IMR-90 (cell line): ENCODE measurements around the gene UQCRFS1. TPM values are rescaled to one million over a fixed set of nuclear protein-coding genes. Genes with fewer than 3 reads are reported as not detected.

Source experiments
- ATAC-seq: fragments of 200-7000 bp; cut with Tn5 transposase; 2 replicates; pipeline ENCODE4 v1.9.1; 2020; ENCODE audit warnings: low read depth, mild to moderate bottlenecking, moderate library complexity
- BruUV-seq: library from RNA; stranded (reverse); fragments of 400-500 nt; replicated peaks from 2 replicates; lab custom pipeline; 2021; lab: Mats Ljungman, UMichigan
- CTCF ChIA-PET: fragments of 300-600 bp; formaldehyde crosslinking; extraction: SDS; loops from one replicate; lab custom pipeline; 2021; ENCODE audit warnings: antibody characterized with exemption; lab: Yijun Ruan, JAX
- POLR2A ChIA-PET: fragments of 300-600 bp; sonication (Branson Sonifier 250); formaldehyde crosslinking; loops from one replicate; lab custom pipeline; 2022; ENCODE audit warnings: antibody characterized with exemption; ENCODE audit not compliant: unreplicated experiment; lab: Charles Lee
- DNase-seq: peaks from one replicate; pipeline ENCODE4 v3.0.0; 2013
- H2AFZ ChIP-seq: replicated peaks from 2 replicates; pipeline ENCODE3; 2013; ENCODE audit warnings: low read length, mild to moderate bottlenecking; ENCODE audit not compliant: poor library complexity
- H2AK5ac ChIP-seq: 2 replicates; pipeline ENCODE4 v1.6.1; 2013; ENCODE audit warnings: low read depth, low read length, inconsistent platforms
- H2AK9ac ChIP-seq: replicated peaks from 2 replicates; pipeline ENCODE3; 2013; ENCODE audit warnings: mild to moderate bottlenecking, low read depth, low read length, moderate library complexity; ENCODE audit not compliant: poor library complexity
- H2BK120ac ChIP-seq: 2 replicates; pipeline ENCODE4 v1.6.1; 2013; ENCODE audit warnings: low read depth, low read length, inconsistent platforms
- H2BK15ac ChIP-seq: 3 replicates; pipeline ENCODE4 v1.6.1; 2013; ENCODE audit warnings: low read depth, low read length, inconsistent platforms
- H2BK20ac ChIP-seq: 2 replicates; pipeline ENCODE4 v1.6.1; 2013; ENCODE audit warnings: low read depth, mild to moderate bottlenecking, inconsistent platforms, low read length, moderate library complexity
- H2BK5ac ChIP-seq: 2 replicates; pipeline ENCODE4 v1.6.1; 2013; ENCODE audit warnings: mild to moderate bottlenecking, low read depth, low read length, inconsistent platforms; ENCODE audit not compliant: poor library complexity, severe bottlenecking
- H3K14ac ChIP-seq: replicated peaks from 2 replicates; pipeline ENCODE4 v1.6.1; 2013; ENCODE audit warnings: low read depth, low read length, inconsistent platforms
- H3K18ac ChIP-seq: 2 replicates; pipeline ENCODE4 v1.6.1; 2013; ENCODE audit warnings: low read depth, low read length, control low read depth
- H3K23ac ChIP-seq: 2 replicates; pipeline ENCODE4 v1.6.1; 2013; ENCODE audit warnings: low read depth, low read length, inconsistent platforms
- H3K27ac ChIP-seq: 2 replicates; pipeline ENCODE4 v1.5.1; 2013; ENCODE audit warnings: mild to moderate bottlenecking, control low read depth, low read length; ENCODE audit not compliant: insufficient read depth
- H3K27me3 ChIP-seq: 2 replicates; pipeline ENCODE4 v1.6.1; 2013; ENCODE audit warnings: low read length; ENCODE audit not compliant: control insufficient read depth, insufficient read depth
- H3K36me3 ChIP-seq: 2 replicates; pipeline ENCODE4 v1.6.1; 2013; ENCODE audit warnings: low read length, mixed read lengths; ENCODE audit not compliant: control insufficient read depth, insufficient read depth
- H3K4ac ChIP-seq: 2 replicates; pipeline ENCODE4 v1.6.1; 2013; ENCODE audit warnings: low read depth, low read length, inconsistent platforms
- H3K4me1 ChIP-seq: 2 replicates; pipeline ENCODE4 v1.6.1; 2013; ENCODE audit warnings: low read length, mixed read lengths; ENCODE audit not compliant: control insufficient read depth, insufficient read depth
- H3K4me2 ChIP-seq: 2 replicates; pipeline ENCODE4 v1.6.1; 2013; ENCODE audit warnings: low read depth, mild to moderate bottlenecking, control low read depth, low read length, moderate library complexity
- H3K4me3 ChIP-seq: 2 replicates; pipeline ENCODE4 v1.5.1; 2013; ENCODE audit warnings: low read depth, mild to moderate bottlenecking, control low read depth, low read length, moderate library complexity; ENCODE audit not compliant: insufficient read depth
- H3K56ac ChIP-seq: 2 replicates; pipeline ENCODE4 v1.6.1; 2013; ENCODE audit warnings: low read length, inconsistent platforms; ENCODE audit not compliant: insufficient read depth; ENCODE audit errors: extremely low read depth
- H3K79me1 ChIP-seq, 2 experiments: 2 replicates each; pipeline ENCODE4 v1.6.1; 2013; ENCODE audit warnings: low read length in 2 of 2, inconsistent platforms in 1 of 2, low read depth in 1 of 2
- H3K9ac ChIP-seq: 2 replicates; pipeline ENCODE4 v1.6.1; 2013; ENCODE audit warnings: low read depth, low read length, control low read depth
- H3K9me1 ChIP-seq: 2 replicates; pipeline ENCODE4 v1.6.1; 2013; ENCODE audit warnings: low read length, inconsistent platforms; ENCODE audit not compliant: insufficient read depth
- H3K9me3 ChIP-seq: 2 replicates; pipeline ENCODE4 v1.6.1; 2013; ENCODE audit warnings: low read length; ENCODE audit not compliant: control insufficient read depth, insufficient read depth
- H4K20me1 ChIP-seq: 2 replicates; pipeline ENCODE4 v1.6.1; 2013; ENCODE audit warnings: low read length, inconsistent platforms; ENCODE audit not compliant: insufficient read depth
- H4K5ac ChIP-seq: 2 replicates; pipeline ENCODE4 v1.6.1; 2013; ENCODE audit warnings: mild to moderate bottlenecking, low read depth, low read length, control low read depth
- H4K8ac ChIP-seq, 2 experiments: 2 replicates each; pipeline ENCODE4 v1.6.1; 2013; ENCODE audit warnings: low read depth in 2 of 2, low read length in 2 of 2, control low read depth in 1 of 2, inconsistent platforms in 1 of 2
- H4K91ac ChIP-seq: 2 replicates; pipeline ENCODE4 v1.6.1; 2013; ENCODE audit warnings: low read depth, low read length, inconsistent platforms; ENCODE audit not compliant: insufficient read depth
- BHLHE40 ChIP-seq: fragments of 150-350 bp; IDR thresholded peaks from 2 replicates; pipeline ENCODE4 v1.6.1; 2016; ENCODE audit warnings: mild to moderate bottlenecking, low read depth, low read length
- CEBPB ChIP-seq: IDR thresholded peaks from 2 replicates; pipeline ENCODE4 v1.6.1; 2012; ENCODE audit warnings: low read depth, low read length, improper control_type of control experiment
- CHD1 ChIP-seq: IDR thresholded peaks from 2 replicates; pipeline ENCODE4 v1.6.1; 2012; ENCODE audit warnings: low read depth, low read length, improper control_type of control experiment
- FOS ChIP-seq: fragments of 150-350 bp; IDR thresholded peaks from 2 replicates; pipeline ENCODE4 v1.6.1; 2016; ENCODE audit warnings: low read depth, low read length
- MAFK ChIP-seq: IDR thresholded peaks from 2 replicates; pipeline ENCODE4 v1.6.1; 2012; ENCODE audit warnings: low read depth, low read length, improper control_type of control experiment
- MXI1 ChIP-seq: IDR thresholded peaks from 2 replicates; pipeline ENCODE4 v1.6.1; 2012; ENCODE audit warnings: low read depth, mild to moderate bottlenecking, low read length, moderate library complexity, borderline replicate concordance
- NFE2L2 ChIP-seq: fragments of 150-350 bp; IDR thresholded peaks from 2 replicates; pipeline ENCODE4 v1.6.1; 2016; ENCODE audit warnings: low read depth, mild to moderate bottlenecking, low read length
- RAD21 ChIP-seq: IDR thresholded peaks from 2 replicates; pipeline ENCODE4 v1.6.1; 2012; ENCODE audit warnings: low read length, improper control_type of control experiment
- RCOR1 ChIP-seq: IDR thresholded peaks from 2 replicates; pipeline ENCODE4 v1.6.1; 2012; ENCODE audit warnings: mild to moderate bottlenecking, low read length, improper control_type of control experiment; ENCODE audit not compliant: insufficient replicate concordance
- RFX5 ChIP-seq: IDR thresholded peaks from 2 replicates; pipeline ENCODE4 v1.8.0; 2012; ENCODE audit warnings: low read depth, mild to moderate bottlenecking, low read length, moderate library complexity
- SMC3 ChIP-seq: fragments of 150-350 bp; IDR thresholded peaks from 2 replicates; pipeline ENCODE4 v1.6.1; 2016; ENCODE audit warnings: low read depth, mild to moderate bottlenecking, antibody characterized with exemption, low read length, moderate library complexity
- USF2 ChIP-seq: fragments of 150-350 bp; IDR thresholded peaks from 2 replicates; pipeline ENCODE4 v1.6.1; 2017; ENCODE audit warnings: mild to moderate bottlenecking, antibody characterized with exemption, low read length, low read depth
- WGBS, 2 experiments: methylation state at CpG; one replicate each; pipeline versions ENCODE4 v1.1.5 to v1.1.7; 2013; ENCODE audit warnings: missing lambda C conversion rate in 2 of 2; ENCODE audit not compliant: insufficient read length in 1 of 2; ENCODE audit errors: extremely low coverage in 2 of 2; 5-methylcytosine and 5-hydroxymethylcytosine counted together
- dilution Hi-C: fragments of 300-500 bp; cut with HindIII; formaldehyde crosslinking; loops from one replicate; pipeline ENCODE4 v1.14.3; 2018; ENCODE audit warnings: low sequenced_read_pairs; ENCODE audit not compliant: unreplicated experiment
- in situ Hi-C: fragments of 300-500 bp; cut with MboI; formaldehyde crosslinking; loops from 3 replicates; pipeline ENCODE4 v1.14.3; 2019; ENCODE audit warnings: low sequenced_read_pairs, inconsistent platforms, mixed read lengths
- intact Hi-C: fragments of 100-400 bp; cut with micrococcal nuclease; formaldehyde crosslinking; loops from 2 replicates; pipeline ENCODE4 v1.10.0; 2022
- polyA plus RNA-seq, 3 experiments: library from polyadenylated mRNA; depleted of rRNA; stranded (reverse); fragments of >200 nt; gene quantifications; 2 replicates each; pipeline ENCODE4 v1.2.3, GENCODE V29; 2012; ENCODE audit warnings: low replicate concordance in 1 of 3
- total RNA-seq: library from RNA; depleted of rRNA; stranded (reverse); fragments of >200 nt; gene quantifications from 2 replicates; pipeline ENCODE4 v1.2.3, GENCODE V29; 2012
- TF ChIP-seq, protein P1 (sequence below): conservative IDR thresholded peaks from 2 replicates; pipeline ENCODE4 v1.5.1; 2012; ENCODE audit warnings: mild to moderate bottlenecking, low read depth, low read length, improper control_type of control experiment

Gene UQCRFS1
- total and polyA plus RNA-seq, 2 of the 4 experiments (the other 2 are of a cell fraction) = 37.1 to 43.8 TPM

DNA sequence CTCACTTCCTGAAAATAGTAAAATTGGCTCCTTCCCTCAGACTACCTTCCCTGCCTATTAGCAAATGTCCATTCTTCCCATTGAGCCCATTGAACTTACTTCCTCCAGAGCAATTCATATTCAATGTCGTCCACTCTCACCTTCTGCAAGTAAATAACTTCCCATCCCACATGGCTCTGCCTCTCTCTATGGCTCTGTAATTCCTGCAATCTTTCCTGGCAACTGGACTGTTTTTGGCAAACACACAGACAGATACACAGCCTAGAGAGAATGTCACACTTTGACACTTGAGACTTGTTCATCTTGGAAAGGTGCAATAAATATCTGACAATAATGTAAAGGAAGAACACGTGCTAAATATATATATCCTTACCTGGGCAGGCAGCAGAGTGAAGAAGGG is 18.3 kb downstream of the UQCRFS1 start:
- H3K23ac ChIP-seq = no peak overlapping the region
- H3K9ac ChIP-seq = no peak overlapping the region
- WGBS, 2 experiments = 0% methylated on average over 1 of the region's 2 CpGs; no CpG with 5 or more reads in 1 of the 2 experiments
- in situ Hi-C loops (no loop called here), dilution Hi-C loops (no loop called here), intact Hi-C loops (no loop called here)
- no peak overlapping the region for H2BK120ac ChIP-seq
- H4K8ac ChIP-seq = no peak overlapping the region
- ATAC-seq = no peak
- no peaks in the 10 kb centered on the region for H3K36me3 ChIP-seq
- no peak overlapping the region for H2BK15ac ChIP-seq
- no peak overlapping the region for H2BK5ac ChIP-seq
- H3K4me1 ChIP-seq = no peaks in the 10 kb centered on the region
- H3K4me3 ChIP-seq = no peak overlapping the region
- no peak overlapping the region for H4K5ac ChIP-seq
- no peak overlapping the region for H3K18ac ChIP-seq
- DNase-seq = no peak
- H3K4me2 ChIP-seq = no peak overlapping the region
- no peak overlapping the region for H3K4ac ChIP-seq
- H2AFZ ChIP-seq = no peak overlapping the region
- H3K14ac ChIP-seq = no peak overlapping the region
- no peak overlapping the region for H4K91ac ChIP-seq
- H3K9me3 ChIP-seq = no peaks in the 10 kb centered on the region
- no peaks in the 10 kb centered on the region for H4K20me1 ChIP-seq
- H2BK20ac ChIP-seq = no peak overlapping the region
- H3K27ac ChIP-seq = no peak overlapping the region
- no peaks in the 10 kb centered on the region for H3K27me3 ChIP-seq
- no peak overlapping the region for H2AK9ac ChIP-seq
- no peak for TF ChIP-seq SMC3
- no peak for TF ChIP-seq RAD21
- TF ChIP-seq, protein P1, sequence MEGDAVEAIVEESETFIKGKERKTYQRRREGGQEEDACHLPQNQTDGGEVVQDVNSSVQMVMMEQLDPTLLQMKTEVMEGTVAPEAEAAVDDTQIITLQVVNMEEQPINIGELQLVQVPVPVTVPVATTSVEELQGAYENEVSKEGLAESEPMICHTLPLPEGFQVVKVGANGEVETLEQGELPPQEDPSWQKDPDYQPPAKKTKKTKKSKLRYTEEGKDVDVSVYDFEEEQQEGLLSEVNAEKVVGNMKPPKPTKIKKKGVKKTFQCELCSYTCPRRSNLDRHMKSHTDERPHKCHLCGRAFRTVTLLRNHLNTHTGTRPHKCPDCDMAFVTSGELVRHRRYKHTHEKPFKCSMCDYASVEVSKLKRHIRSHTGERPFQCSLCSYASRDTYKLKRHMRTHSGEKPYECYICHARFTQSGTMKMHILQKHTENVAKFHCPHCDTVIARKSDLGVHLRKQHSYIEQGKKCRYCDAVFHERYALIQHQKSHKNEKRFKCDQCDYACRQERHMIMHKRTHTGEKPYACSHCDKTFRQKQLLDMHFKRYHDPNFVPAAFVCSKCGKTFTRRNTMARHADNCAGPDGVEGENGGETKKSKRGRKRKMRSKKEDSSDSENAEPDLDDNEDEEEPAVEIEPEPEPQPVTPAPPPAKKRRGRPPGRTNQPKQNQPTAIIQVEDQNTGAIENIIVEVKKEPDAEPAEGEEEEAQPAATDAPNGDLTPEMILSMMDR = no peak
- no peak for TF ChIP-seq MAFK
- no peak for TF ChIP-seq RCOR1
- no peak for TF ChIP-seq MXI1
- TF ChIP-seq CEBPB = no peak
- no peak for TF ChIP-seq FOS
- no peak for TF ChIP-seq USF2
- no peak for TF ChIP-seq BHLHE40
- no peak for TF ChIP-seq CHD1
- TF ChIP-seq NFE2L2 = no peak
- TF ChIP-seq RFX5 = no peak
- ChIA-PET POLR2A (no interaction called here), CTCF (interaction anchor here (0.7 kb wide), 1 partner anchor 12 kb away, joined by 3 read pairs; no protein-coding TSS in a partner anchor)
- H3K9me1 ChIP-seq = no peaks in the 10 kb centered on the region
- no peak overlapping the region for H2AK5ac ChIP-seq
- no TSS peak for BruUV-seq
- no peak overlapping the region for H3K56ac ChIP-seq
- H3K79me1 ChIP-seq = no peaks in the 10 kb centered on the region
